ENCODE results near the gene MCM9.

MCM9 gene

GRCh38 chr6:118856301-118856700 lies 78.7 kb downstream of the MCM9 start:
- no peaks in the 10 kb centered on the region for H3K27me3 ChIP-seq (ENCODE audit: control insufficient read depth, insufficient read depth, low read length)
- H3K4me3 ChIP-seq (ENCODE audit: low read depth, low read length) = no peak overlapping the region
- H3K4me1 ChIP-seq (ENCODE audit: control insufficient read depth, insufficient read depth, low read length) = no peaks in the 10 kb centered on the region
- H3K36me3 ChIP-seq (ENCODE audit: control insufficient read depth, insufficient read depth, low read length) = no peaks in the 10 kb centered on the region
- H3K9ac ChIP-seq (ENCODE audit: low read depth, low read length) = no peak overlapping the region
- no peaks in the 10 kb centered on the region for H3K9me3 ChIP-seq (ENCODE audit: control insufficient read depth, insufficient read depth, low read length)

GRCh38 chr6:118853408-118853807 lies 81.6 kb downstream of the MCM9 start:
- Histone ChIP-seq H3K36me3 (ENCODE audit: control insufficient read depth, insufficient read depth, low read length) (no peaks in the 10 kb centered on the region), H3K9ac (ENCODE audit: low read depth, low read length) (no peak overlapping the region), H3K4me3 (ENCODE audit: low read depth, low read length) (no peak overlapping the region), H3K4me1 (ENCODE audit: control insufficient read depth, insufficient read depth, low read length) (no peaks in the 10 kb centered on the region), H3K27me3 (ENCODE audit: control insufficient read depth, insufficient read depth, low read length) (no peaks in the 10 kb centered on the region), H3K9me3 (ENCODE audit: control insufficient read depth, insufficient read depth, low read length) (no peaks in the 10 kb centered on the region)

- Histone ChIP-seq H3K9ac (ENCODE audit: low read depth, low read length) (no peak overlapping the region), H3K9me3 (ENCODE audit: control insufficient read depth, insufficient read depth, low read length) (no peaks in the 10 kb centered on the region), H3K4me1 (ENCODE audit: control insufficient read depth, insufficient read depth, low read length) (no peaks in the 10 kb centered on the region), H3K27me3 (ENCODE audit: control insufficient read depth, insufficient read depth, low read length) (no peaks in the 10 kb centered on the region), H3K36me3 (ENCODE audit: control insufficient read depth, insufficient read depth, low read length) (no peaks in the 10 kb centered on the region), H3K4me3 (ENCODE audit: low read depth, low read length) (no peak overlapping the region)
Observed at GRCh38 chr6:118844915-118845314, 90.0 kb downstream of the MCM9 start.

- no peaks in the 10 kb centered on the region for H3K27me3 ChIP-seq (ENCODE audit: control insufficient read depth, insufficient read depth, low read length)
- H3K9ac ChIP-seq (ENCODE audit: low read depth, low read length) = no peak overlapping the region
- H3K36me3 ChIP-seq (ENCODE audit: control insufficient read depth, insufficient read depth, low read length) = no peaks in the 10 kb centered on the region
- H3K4me1 ChIP-seq (ENCODE audit: control insufficient read depth, insufficient read depth, low read length) = no peaks in the 10 kb centered on the region
- no peaks in the 10 kb centered on the region for H3K9me3 ChIP-seq (ENCODE audit: control insufficient read depth, insufficient read depth, low read length)
- H3K4me3 ChIP-seq (ENCODE audit: low read depth, low read length) = no peak overlapping the region
Observed at GRCh38 chr6:118843685-118844390, 91.1 kb downstream of the MCM9 start.

- H3K9me3 ChIP-seq (ENCODE audit: control insufficient read depth, insufficient read depth, low read length) = no peaks in the 10 kb centered on the region
- no peaks in the 10 kb centered on the region for H3K36me3 ChIP-seq (ENCODE audit: control insufficient read depth, insufficient read depth, low read length)
- H3K9ac ChIP-seq (ENCODE audit: low read depth, low read length) = no peak overlapping the region
- H3K4me1 ChIP-seq (ENCODE audit: control insufficient read depth, insufficient read depth, low read length) = no peaks in the 10 kb centered on the region
- H3K27me3 ChIP-seq (ENCODE audit: control insufficient read depth, insufficient read depth, low read length) = no peaks in the 10 kb centered on the region
- no peak overlapping the region for H3K4me3 ChIP-seq (ENCODE audit: low read depth, low read length)
Observed at GRCh38 chr6:118830691-118831090, 104.3 kb downstream of the MCM9 start.

GRCh38 chr6:118829817-118830478 lies 105.0 kb downstream of the MCM9 start:
- no peaks in the 10 kb centered on the region for H3K9me3 ChIP-seq (ENCODE audit: control insufficient read depth, insufficient read depth, low read length)
- H3K36me3 ChIP-seq (ENCODE audit: control insufficient read depth, insufficient read depth, low read length) = no peaks in the 10 kb centered on the region
- no peaks in the 10 kb centered on the region for H3K27me3 ChIP-seq (ENCODE audit: control insufficient read depth, insufficient read depth, low read length)
- H3K9ac ChIP-seq (ENCODE audit: low read depth, low read length) = no peak overlapping the region
- H3K4me3 ChIP-seq (ENCODE audit: low read depth, low read length) = no peak overlapping the region
- no peaks in the 10 kb centered on the region for H3K4me1 ChIP-seq (ENCODE audit: control insufficient read depth, insufficient read depth, low read length)

- H3K4me3 ChIP-seq (ENCODE audit: low read depth, low read length) = no peak overlapping the region
- no peak overlapping the region for H3K9ac ChIP-seq (ENCODE audit: low read depth, low read length)
- H3K36me3 ChIP-seq (ENCODE audit: control insufficient read depth, insufficient read depth, low read length) = no peaks in the 10 kb centered on the region
- no peaks in the 10 kb centered on the region for H3K9me3 ChIP-seq (ENCODE audit: control insufficient read depth, insufficient read depth, low read length)
- H3K27me3 ChIP-seq (ENCODE audit: control insufficient read depth, insufficient read depth, low read length) = no peaks in the 10 kb centered on the region
- H3K4me1 ChIP-seq (ENCODE audit: control insufficient read depth, insufficient read depth, low read length) = no peaks in the 10 kb centered on the region
Observed at GRCh38 chr6:118826096-118826495, 108.9 kb downstream of the MCM9 start.

- Histone ChIP-seq H3K36me3 (ENCODE audit: control insufficient read depth, insufficient read depth, low read length) (no peaks in the 10 kb centered on the region), H3K4me3 (ENCODE audit: low read depth, low read length) (no peak overlapping the region), H3K9me3 (ENCODE audit: control insufficient read depth, insufficient read depth, low read length) (no peaks in the 10 kb centered on the region), H3K27me3 (ENCODE audit: control insufficient read depth, insufficient read depth, low read length) (no peaks in the 10 kb centered on the region), H3K9ac (ENCODE audit: low read depth, low read length) (no peak overlapping the region), H3K4me1 (ENCODE audit: control insufficient read depth, insufficient read depth, low read length) (no peaks in the 10 kb centered on the region)
Observed at GRCh38 chr6:118825661-118826060, 109.3 kb downstream of the MCM9 start.

- Histone ChIP-seq H3K4me3 (ENCODE audit: low read depth, low read length) (no peak overlapping the region), H3K27me3 (ENCODE audit: control insufficient read depth, insufficient read depth, low read length) (no peaks in the 10 kb centered on the region), H3K4me1 (ENCODE audit: control insufficient read depth, insufficient read depth, low read length) (no peaks in the 10 kb centered on the region)
Observed at GRCh38 chr6:118815495-118815894, 119.5 kb downstream of the MCM9 start.

GRCh38 chr6:118813775-118814174 lies 121.2 kb downstream of the MCM9 start:
- H3K36me3 ChIP-seq (ENCODE audit: control insufficient read depth, insufficient read depth, low read length) = peaks cover 6% of the 10 kb centered on the region
- H3K4me1 ChIP-seq (ENCODE audit: control insufficient read depth, insufficient read depth, low read length) = no peaks in the 10 kb centered on the region
- H3K27me3 ChIP-seq (ENCODE audit: control insufficient read depth, insufficient read depth, low read length) = no peaks in the 10 kb centered on the region
- H3K4me3 ChIP-seq (ENCODE audit: low read depth, low read length) = no peak overlapping the region
- no peak overlapping the region for H3K9ac ChIP-seq (ENCODE audit: low read depth, low read length)
- no peaks in the 10 kb centered on the region for H3K9me3 ChIP-seq (ENCODE audit: control insufficient read depth, insufficient read depth, low read length)

More at GRCh38 chr6:118815495-118815894, 119.5 kb downstream of the MCM9 start:
- peaks cover 6% of the 10 kb centered on the region for H3K36me3 ChIP-seq (ENCODE audit: control insufficient read depth, insufficient read depth, low read length)
- no peak overlapping the region for H3K9ac ChIP-seq (ENCODE audit: low read depth, low read length)
- no peaks in the 10 kb centered on the region for H3K9me3 ChIP-seq (ENCODE audit: control insufficient read depth, insufficient read depth, low read length)

GRCh38 chr6:118812970-118813369 lies 122.0 kb downstream of the MCM9 start:
- no peak overlapping the region for H3K4me3 ChIP-seq (ENCODE audit: low read depth, low read length)
- no peaks in the 10 kb centered on the region for H3K4me1 ChIP-seq (ENCODE audit: control insufficient read depth, insufficient read depth, low read length)
- H3K36me3 ChIP-seq (ENCODE audit: control insufficient read depth, insufficient read depth, low read length) = peaks cover 6% of the 10 kb centered on the region
- no peak overlapping the region for H3K9ac ChIP-seq (ENCODE audit: low read depth, low read length)
- H3K27me3 ChIP-seq (ENCODE audit: control insufficient read depth, insufficient read depth, low read length) = no peaks in the 10 kb centered on the region
- H3K9me3 ChIP-seq (ENCODE audit: control insufficient read depth, insufficient read depth, low read length) = no peaks in the 10 kb centered on the region

GRCh38 chr6:118810420-118811027 lies 124.4 kb downstream of the MCM9 start:
- Histone ChIP-seq H3K9me3 (ENCODE audit: control insufficient read depth, insufficient read depth, low read length) (no peaks in the 10 kb centered on the region), H3K9ac (ENCODE audit: low read depth, low read length) (no peak overlapping the region), H3K4me1 (ENCODE audit: control insufficient read depth, insufficient read depth, low read length) (no peaks in the 10 kb centered on the region), H3K27me3 (ENCODE audit: control insufficient read depth, insufficient read depth, low read length) (no peaks in the 10 kb centered on the region), H3K4me3 (ENCODE audit: low read depth, low read length) (no peak overlapping the region), H3K36me3 (ENCODE audit: control insufficient read depth, insufficient read depth, low read length) (peaks cover 1% of the 10 kb centered on the region)

All from iPS-15b (cell line).